Tibial nerve (tissue), 4 donors: ENCODE measurements around the gene KLHL18.

Source experiments
- EP300 ChIP-seq, 2 donors: sonication (generic); formaldehyde crosslinking; IDR thresholded peaks; one replicate each; pipeline ENCODE4 v1.6.1; 2017; ENCODE audit warnings: antibody characterized with exemption in 2 of 2, mild to moderate bottlenecking in 1 of 2
- POLR2A ChIP-seq, 2 donors: fragments of 450-650 bp; IDR thresholded peaks; one replicate each; pipeline ENCODE4 v1.6.1; 2017; ENCODE audit warnings: antibody characterized with exemption in 2 of 2, mild to moderate bottlenecking in 2 of 2, moderate library complexity in 2 of 2
- TF ChIP-seq, protein P1 (sequence below), 5 experiments: fragments of 200-600 bp in 3 of 5; fragments of 450-650 bp in 2 of 5; sonication (generic) in 3 of 5; IDR thresholded peaks; one replicate each; pipeline ENCODE4 v1.5.1; 2016 to 2019; ENCODE audit warnings: antibody characterized with exemption in 5 of 5, mild to moderate bottlenecking in 3 of 5, moderate library complexity in 2 of 5

DNA sequence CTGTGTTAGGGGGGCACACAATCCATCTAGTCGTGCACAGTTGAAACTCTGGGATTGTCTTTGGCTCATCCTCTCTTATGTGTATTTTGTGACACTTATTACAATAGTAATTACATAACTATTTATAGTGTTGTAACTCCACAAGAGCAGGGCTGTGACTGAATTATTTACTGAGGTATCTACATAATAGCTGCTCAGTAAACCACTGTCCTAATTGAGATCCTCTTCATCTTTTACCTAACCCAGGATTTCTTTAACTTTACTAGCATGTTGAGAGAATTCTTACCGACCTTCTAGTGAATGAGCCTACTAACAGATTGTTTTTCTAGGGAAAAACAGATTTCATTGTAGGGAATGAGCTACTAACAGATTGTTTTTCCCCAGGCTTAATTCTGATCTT is 11.1 kb downstream of the KLHL18 start:
- TF ChIP-seq POLR2A (IDR thresholded peaks at IDR 0.05) = no peak
- TF ChIP-seq, protein P1, sequence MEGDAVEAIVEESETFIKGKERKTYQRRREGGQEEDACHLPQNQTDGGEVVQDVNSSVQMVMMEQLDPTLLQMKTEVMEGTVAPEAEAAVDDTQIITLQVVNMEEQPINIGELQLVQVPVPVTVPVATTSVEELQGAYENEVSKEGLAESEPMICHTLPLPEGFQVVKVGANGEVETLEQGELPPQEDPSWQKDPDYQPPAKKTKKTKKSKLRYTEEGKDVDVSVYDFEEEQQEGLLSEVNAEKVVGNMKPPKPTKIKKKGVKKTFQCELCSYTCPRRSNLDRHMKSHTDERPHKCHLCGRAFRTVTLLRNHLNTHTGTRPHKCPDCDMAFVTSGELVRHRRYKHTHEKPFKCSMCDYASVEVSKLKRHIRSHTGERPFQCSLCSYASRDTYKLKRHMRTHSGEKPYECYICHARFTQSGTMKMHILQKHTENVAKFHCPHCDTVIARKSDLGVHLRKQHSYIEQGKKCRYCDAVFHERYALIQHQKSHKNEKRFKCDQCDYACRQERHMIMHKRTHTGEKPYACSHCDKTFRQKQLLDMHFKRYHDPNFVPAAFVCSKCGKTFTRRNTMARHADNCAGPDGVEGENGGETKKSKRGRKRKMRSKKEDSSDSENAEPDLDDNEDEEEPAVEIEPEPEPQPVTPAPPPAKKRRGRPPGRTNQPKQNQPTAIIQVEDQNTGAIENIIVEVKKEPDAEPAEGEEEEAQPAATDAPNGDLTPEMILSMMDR (IDR thresholded peaks at IDR 0.05) = no peak
- TF ChIP-seq EP300 (IDR thresholded peaks at IDR 0.05) = no peak
